ENCODE results near the gene RPS16.

DNA sequence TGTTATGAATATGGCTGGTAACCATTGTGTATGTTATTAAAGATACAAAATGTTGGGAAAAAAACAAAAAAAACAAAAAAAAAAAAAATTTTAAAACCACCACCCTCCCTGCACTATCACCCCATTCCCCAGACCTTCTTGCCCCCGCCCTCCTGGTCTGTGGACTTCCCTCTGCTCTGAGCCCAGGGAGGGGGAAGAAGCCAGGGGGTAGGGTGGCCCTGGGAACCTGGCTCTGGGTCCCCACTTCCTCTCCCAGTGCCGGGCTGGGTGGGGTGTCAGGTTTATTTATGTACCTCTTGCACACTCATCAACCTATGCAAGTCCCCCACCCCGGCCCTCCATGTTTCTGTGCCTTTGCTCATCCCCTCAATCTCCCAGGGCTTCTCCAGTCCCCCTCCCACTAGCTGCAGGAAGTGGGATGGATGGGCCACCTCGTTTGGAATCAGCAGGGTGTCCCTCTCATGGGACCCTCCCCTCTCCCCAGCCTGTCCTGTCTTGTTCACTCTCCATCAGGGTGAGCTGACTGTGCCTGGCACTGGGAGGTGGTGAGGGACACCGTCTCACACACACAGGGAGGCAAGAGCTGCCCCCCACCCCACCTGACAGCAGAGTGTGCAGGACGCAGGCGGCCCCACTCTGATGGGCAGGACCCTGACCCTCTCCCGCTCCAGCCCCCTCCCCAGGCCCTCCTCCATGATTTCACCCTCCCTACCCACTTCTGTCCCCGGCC, 50.7 kb downstream of the RPS16 start:
- TF ChIP-seq ETV6 (IDR thresholded peaks at IDR 0.05; ENCODE audit: borderline replicate concordance in 1 of 2, low read depth in 2 of 2, low read length in 1 of 2), result no peak
- TF ChIP-seq ETV6 (CRISPR knock-in tag; IDR thresholded peaks at IDR 0.05; ENCODE audit: borderline replicate concordance), result no peak
- TF ChIP-seq, protein P1, sequence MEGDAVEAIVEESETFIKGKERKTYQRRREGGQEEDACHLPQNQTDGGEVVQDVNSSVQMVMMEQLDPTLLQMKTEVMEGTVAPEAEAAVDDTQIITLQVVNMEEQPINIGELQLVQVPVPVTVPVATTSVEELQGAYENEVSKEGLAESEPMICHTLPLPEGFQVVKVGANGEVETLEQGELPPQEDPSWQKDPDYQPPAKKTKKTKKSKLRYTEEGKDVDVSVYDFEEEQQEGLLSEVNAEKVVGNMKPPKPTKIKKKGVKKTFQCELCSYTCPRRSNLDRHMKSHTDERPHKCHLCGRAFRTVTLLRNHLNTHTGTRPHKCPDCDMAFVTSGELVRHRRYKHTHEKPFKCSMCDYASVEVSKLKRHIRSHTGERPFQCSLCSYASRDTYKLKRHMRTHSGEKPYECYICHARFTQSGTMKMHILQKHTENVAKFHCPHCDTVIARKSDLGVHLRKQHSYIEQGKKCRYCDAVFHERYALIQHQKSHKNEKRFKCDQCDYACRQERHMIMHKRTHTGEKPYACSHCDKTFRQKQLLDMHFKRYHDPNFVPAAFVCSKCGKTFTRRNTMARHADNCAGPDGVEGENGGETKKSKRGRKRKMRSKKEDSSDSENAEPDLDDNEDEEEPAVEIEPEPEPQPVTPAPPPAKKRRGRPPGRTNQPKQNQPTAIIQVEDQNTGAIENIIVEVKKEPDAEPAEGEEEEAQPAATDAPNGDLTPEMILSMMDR (IDR thresholded peaks at IDR 0.05 in 2 of 3, conservative IDR thresholded peaks at IDR 0.05 in 1 of 3; ENCODE audit: insufficient read depth in 2 of 3, low read depth in 1 of 3, low read length in 3 of 3), result no peak

Data from K562 (cell line).